ENCODE data around the gene AUTS2. TPM values are rescaled to one million over a fixed set of nuclear protein-coding genes. Genes with fewer than 3 reads are reported as not detected.

AUTS2 gene
- total RNA-seq, 2 experiments from 2014 or later, result 16.9 to 17.7 TPM

DNA sequence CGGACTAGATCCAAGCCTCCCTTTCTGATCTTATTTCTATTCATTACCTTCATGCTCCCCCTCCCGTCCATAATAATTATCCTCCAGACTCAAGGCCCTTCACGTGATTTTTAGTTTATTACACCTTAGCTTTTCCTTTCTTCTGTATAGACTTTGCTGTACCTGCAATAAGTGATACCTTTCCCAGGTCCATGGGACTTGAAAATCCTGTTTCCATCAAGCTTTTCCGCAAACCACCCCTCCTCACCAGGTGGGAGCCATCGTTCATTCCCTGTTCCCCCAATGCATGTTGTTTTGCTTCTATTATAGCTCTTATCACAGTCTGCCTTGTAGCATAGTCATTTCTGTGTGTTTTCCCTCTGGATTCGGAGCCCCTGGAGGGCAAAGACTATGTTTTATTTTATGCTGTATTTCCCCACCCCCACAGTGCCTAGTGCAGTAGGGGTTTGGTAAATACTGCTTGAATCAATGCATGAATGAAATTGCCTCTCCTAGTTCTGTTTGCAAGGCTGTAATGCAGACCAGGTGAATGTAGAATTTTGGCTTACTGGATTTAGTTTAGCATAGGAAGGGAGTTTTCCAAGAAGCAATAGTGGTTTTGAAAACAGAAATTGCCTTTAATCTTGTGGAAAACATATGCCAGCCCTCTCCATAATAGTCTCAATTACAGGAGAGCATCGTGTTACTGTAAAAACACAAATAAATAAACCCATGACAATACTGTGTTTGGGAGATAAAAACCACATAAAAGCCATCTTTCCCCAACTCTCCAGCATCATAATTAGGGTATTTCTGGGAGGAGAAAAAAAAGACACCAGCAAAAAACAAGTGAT lies 213.4 kb downstream of the AUTS2 start:
- ChIA-PET POLR2A (no interaction called here), CTCF (no interaction called here)
- no peaks in the 10 kb centered on the region for H3K36me3 Mint-ChIP-seq (ENCODE audit: low read depth)
- no peaks in the 10 kb centered on the region for H3K27me3 Mint-ChIP-seq
- DNase-seq, result no peak
- H3K27ac Mint-ChIP-seq, result no peak overlapping the region
- no peaks in the 10 kb centered on the region for H3K4me1 Mint-ChIP-seq
- no peak overlapping the region for H3K4me3 Mint-ChIP-seq
- peaks cover 3% of the 10 kb centered on the region for H3K9me3 Mint-ChIP-seq

DNA sequence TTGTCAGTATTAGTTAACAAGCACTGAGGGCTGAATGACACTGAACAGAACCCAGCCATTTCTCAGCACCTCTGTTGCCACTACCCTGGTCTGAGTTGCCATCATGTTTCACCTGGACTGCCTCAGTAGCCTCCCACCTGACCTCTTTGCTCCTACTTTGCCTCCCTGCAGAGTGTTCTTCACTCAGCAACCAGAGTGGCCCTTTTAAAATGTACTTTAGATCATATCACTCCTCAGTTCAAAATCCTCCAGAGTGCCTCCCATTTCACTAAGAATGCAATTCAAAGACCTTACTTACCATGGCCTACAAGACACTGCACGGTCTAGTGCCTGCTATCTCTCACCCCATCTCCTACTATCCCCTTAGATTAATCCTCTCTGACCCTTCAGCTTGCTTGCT lies 214.5 kb downstream of the AUTS2 start:
- no peaks in the 10 kb centered on the region for H3K36me3 Mint-ChIP-seq (ENCODE audit: low read depth)
- H3K9me3 Mint-ChIP-seq, result peaks cover 3% of the 10 kb centered on the region
- H3K4me3 Mint-ChIP-seq, result no peak overlapping the region
- no peak overlapping the region for H3K27ac Mint-ChIP-seq
- H3K4me1 Mint-ChIP-seq, result no peaks in the 10 kb centered on the region
- CTCF ChIA-PET, result no interaction called here
- no peaks in the 10 kb centered on the region for H3K27me3 Mint-ChIP-seq
- POLR2A ChIA-PET, result no interaction called here
- DNase-seq, result no peak

DNA sequence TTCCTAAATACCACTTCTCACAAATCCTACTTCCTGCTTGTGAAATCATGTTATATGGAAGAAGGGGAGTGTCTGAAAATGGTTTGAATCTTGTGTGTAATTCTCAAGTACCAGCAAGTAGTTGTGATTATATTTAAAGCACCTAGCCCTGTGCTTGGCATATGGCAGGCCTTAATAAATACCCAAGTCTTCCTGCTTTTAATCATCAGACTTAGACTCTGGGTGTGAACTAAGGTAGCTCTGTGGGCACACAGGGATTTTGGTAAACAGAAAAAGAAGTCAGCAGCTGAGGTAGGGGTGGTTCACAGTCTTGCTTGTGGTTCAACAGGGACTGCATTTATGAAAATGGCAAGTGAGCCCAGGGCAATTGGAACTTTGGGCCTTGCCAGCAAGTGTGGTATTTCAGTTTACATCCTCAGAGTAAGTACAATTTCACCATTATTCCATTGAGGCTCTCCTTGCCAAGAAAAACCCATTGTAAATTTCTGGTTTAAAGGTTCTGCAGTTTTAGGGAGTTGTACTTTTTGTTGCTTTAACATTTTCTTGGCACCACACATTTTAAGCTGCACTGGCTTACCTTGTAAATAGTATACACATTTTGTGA lies 215.5 kb downstream of the AUTS2 start:
- peaks cover 3% of the 10 kb centered on the region for H3K9me3 Mint-ChIP-seq
- H3K4me1 Mint-ChIP-seq, result no peaks in the 10 kb centered on the region
- ChIA-PET CTCF (no interaction called here), POLR2A (no interaction called here)
- no peak overlapping the region for H3K27ac Mint-ChIP-seq
- H3K36me3 Mint-ChIP-seq (ENCODE audit: low read depth), result no peaks in the 10 kb centered on the region
- H3K27me3 Mint-ChIP-seq, result no peaks in the 10 kb centered on the region
- DNase-seq, result no peak
- H3K4me3 Mint-ChIP-seq, result no peak overlapping the region

DNA sequence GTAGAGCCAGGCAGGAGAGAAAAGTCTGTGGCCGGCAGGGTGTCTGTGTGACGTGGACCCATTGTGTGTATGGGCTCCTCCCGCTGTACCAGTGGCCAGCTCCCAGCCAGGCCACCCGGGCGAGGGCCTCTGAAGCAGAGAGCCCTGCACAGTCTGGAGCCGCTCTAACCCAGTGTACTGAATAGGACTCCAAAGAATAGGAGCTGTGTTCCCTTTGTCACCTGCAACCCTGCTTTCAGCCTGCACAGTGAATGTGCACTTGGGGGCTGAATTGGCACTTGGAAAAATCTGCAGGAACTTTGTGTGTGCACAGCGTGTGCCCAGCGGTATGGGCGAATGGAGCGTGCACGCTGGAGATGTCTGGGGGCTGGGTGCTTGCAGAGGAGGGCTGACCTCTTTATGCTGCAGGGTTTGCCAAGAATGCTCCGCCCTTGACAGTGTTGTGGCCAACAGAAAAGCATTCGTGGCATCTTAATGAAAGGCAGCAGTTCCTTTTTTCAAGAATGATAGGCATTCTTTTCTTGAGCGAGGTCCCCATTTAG lies 216.2 kb downstream of the AUTS2 start:
- CTCF ChIA-PET, result no interaction called here
- Mint-ChIP-seq H3K27ac (no peak overlapping the region), H3K27me3 (no peaks in the 10 kb centered on the region), H3K36me3 (ENCODE audit: low read depth) (no peaks in the 10 kb centered on the region), H3K9me3 (peaks cover 3% of the 10 kb centered on the region), H3K4me1 (no peaks in the 10 kb centered on the region), H3K4me3 (no peak overlapping the region)
- no peak for DNase-seq
- POLR2A ChIA-PET, result no interaction called here

DNA sequence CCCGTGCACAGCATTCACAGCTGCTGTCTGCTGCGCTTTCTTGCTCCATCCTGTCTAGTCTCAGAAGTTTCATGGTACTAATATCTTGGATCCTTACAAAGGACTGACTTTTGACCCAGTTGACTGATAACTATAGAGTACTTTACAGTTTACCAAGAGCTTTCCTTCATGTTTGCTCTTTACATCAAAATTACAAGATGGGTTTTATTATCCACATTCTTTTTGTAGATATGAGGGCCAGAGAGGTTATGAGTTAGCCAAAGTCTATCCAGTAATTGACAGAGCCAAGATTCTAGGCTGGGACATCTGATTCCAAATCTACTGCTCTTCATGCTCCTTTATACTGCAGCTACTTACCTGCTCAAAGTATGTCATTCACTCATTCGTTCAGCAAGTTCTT lies 218.2 kb downstream of the AUTS2 start:
- Mint-ChIP-seq H3K4me1 (no peaks in the 10 kb centered on the region), H3K27me3 (no peaks in the 10 kb centered on the region), H3K4me3 (no peak overlapping the region), H3K36me3 (ENCODE audit: low read depth) (no peaks in the 10 kb centered on the region), H3K9me3 (peaks cover 2% of the 10 kb centered on the region), H3K27ac (no peak overlapping the region)
- no peak for DNase-seq
- ChIA-PET CTCF (interaction anchor here (0.6 kb wide), 1 partner anchor 780 kb away, joined by 3 read pairs; no protein-coding TSS in a partner anchor), POLR2A (no interaction called here)

DNA sequence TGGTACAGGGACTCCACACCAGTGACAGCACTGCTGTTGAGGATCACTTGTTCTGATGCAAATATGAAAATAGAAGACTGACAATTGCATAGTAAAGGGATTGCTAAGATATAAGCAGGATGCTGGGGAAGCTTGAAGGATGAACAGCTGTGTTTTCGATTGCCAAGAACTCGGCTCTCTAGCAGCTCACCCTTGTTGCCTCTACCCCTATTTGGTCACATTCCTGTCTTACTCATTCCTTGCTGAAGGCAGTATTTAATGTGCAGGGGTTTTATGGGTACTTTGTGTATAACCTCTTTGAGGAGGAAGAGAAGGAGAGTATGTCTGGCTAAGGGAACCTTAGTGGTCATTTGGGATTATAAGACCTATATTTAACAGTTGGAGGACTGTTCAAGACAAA lies 218.8 kb downstream of the AUTS2 start:
- no peaks in the 10 kb centered on the region for H3K27me3 Mint-ChIP-seq
- no peaks in the 10 kb centered on the region for H3K36me3 Mint-ChIP-seq (ENCODE audit: low read depth)
- no peak overlapping the region for H3K4me3 Mint-ChIP-seq
- no peaks in the 10 kb centered on the region for H3K4me1 Mint-ChIP-seq
- peaks cover 2% of the 10 kb centered on the region for H3K9me3 Mint-ChIP-seq
- H3K27ac Mint-ChIP-seq, result no peak overlapping the region
- ChIA-PET CTCF (interaction anchor here (0.6 kb wide), 2 partner anchors 780 to 905 kb away, joined by 3 read pairs; no protein-coding TSS in a partner anchor), POLR2A (no interaction called here)
- no peak for DNase-seq

DNA sequence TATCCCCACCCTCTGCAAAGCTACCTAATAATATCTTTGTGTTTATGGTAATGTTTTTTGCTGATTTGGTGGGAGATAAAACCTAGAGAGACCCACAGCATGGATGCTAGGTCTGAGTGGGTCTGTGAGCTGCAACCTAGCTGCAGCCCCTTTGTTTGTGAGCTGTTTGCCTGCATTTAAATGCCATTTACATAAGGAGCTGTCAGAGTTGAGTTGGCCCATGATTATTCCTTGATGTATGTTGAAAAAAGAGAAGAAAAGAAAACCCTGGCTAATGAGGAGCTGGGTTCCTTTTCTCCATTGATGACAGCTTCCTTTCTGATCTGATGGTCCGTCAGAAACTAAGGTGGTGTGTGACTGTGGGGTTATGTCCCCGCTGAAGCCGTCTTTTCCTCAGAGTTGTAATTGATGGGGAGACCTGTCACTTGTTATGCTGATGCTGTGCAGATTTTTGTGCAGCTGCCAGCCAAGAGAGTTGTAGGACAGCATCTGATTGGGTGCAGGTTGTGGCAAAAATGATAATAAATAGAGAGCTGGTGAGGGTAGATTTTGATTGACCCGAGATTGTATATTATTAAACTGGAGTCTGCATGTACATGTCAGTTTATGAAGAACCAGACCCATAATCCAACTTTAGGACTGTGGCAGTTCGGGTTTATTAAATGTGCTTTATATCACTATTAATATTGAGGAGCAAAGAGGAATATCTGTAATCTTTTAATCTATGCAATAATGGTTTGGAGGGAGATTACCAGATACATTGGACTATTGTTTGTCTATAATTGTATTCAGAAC lies 219.8 kb downstream of the AUTS2 start:
- Mint-ChIP-seq H3K27me3 (no peaks in the 10 kb centered on the region), H3K4me3 (no peak overlapping the region), H3K36me3 (ENCODE audit: low read depth) (no peaks in the 10 kb centered on the region), H3K4me1 (no peaks in the 10 kb centered on the region), H3K9me3 (peaks cover 2% of the 10 kb centered on the region), H3K27ac (no peak overlapping the region)
- DNase-seq, result no peak
- CTCF ChIA-PET, result interaction anchor here (0.6 kb wide), 1 partner anchor 904 kb away, joined by 3 read pairs; no protein-coding TSS in a partner anchor
- POLR2A ChIA-PET, result no interaction called here

DNA sequence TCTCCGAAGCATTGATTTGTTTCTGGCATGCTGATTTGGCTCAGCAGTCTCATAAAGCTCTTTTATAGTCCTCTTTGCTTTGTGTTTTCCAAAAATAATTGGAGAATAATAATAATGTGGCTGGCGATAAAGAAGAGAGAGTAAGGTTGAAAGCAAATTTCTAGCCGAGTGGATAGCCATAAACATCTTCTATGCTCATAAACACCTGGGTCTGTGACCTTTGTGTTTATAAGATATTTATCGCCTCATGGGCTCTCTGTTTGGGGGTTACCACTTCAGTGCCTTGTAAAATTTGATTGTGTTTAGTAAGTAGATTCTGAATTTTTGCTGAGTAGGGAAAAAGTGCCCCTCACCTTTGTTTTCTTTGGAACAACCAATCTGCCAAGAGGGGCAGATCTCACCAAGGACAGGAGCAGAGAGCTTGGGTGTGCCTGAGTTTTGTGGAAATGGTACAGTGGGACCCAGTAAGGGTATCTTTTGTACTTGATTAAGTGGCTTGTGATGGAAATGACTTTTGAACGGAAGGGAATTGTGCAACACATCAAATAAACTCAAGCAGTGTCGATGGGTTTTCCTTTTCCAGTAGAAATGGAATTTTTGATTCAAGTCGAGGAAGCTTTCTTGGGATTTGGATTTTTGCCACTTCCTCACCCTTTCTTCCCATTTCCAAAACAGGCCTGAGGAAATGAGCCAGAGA lies 220.5 kb downstream of the AUTS2 start:
- Mint-ChIP-seq H3K36me3 (ENCODE audit: low read depth) (no peaks in the 10 kb centered on the region), H3K9me3 (peaks cover 2% of the 10 kb centered on the region), H3K27ac (no peak overlapping the region), H3K4me1 (peaks cover 2% of the 10 kb centered on the region), H3K27me3 (no peaks in the 10 kb centered on the region), H3K4me3 (no peak overlapping the region)
- DNase-seq, result no peak
- CTCF ChIA-PET, result no interaction called here
- POLR2A ChIA-PET, result no interaction called here

DNA sequence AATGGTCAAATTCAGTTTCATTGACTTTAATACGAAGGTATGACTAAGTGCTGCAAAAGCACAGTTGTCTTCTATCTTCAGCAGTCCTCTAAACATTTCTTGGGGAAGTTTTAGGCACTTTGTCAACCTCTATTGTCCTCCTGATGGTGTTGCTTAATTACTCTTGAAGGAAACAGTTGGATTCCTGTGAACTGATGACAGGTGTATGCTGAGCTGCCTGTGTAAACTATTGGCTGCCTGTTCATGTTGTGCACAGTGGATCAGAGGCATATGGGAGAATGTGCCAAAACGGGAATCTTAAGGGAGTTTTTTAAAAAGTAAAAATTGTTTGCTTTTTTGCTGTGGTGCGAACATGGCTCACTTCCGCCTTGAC lies 221.0 kb downstream of the AUTS2 start:
- Mint-ChIP-seq H3K27ac (no peak overlapping the region), H3K27me3 (no peaks in the 10 kb centered on the region), H3K4me1 (peaks cover 2% of the 10 kb centered on the region), H3K9me3 (peaks cover 2% of the 10 kb centered on the region), H3K4me3 (no peak overlapping the region), H3K36me3 (ENCODE audit: low read depth) (no peaks in the 10 kb centered on the region)
- POLR2A ChIA-PET, result no interaction called here
- CTCF ChIA-PET, result no interaction called here
- no peak for DNase-seq

DNA sequence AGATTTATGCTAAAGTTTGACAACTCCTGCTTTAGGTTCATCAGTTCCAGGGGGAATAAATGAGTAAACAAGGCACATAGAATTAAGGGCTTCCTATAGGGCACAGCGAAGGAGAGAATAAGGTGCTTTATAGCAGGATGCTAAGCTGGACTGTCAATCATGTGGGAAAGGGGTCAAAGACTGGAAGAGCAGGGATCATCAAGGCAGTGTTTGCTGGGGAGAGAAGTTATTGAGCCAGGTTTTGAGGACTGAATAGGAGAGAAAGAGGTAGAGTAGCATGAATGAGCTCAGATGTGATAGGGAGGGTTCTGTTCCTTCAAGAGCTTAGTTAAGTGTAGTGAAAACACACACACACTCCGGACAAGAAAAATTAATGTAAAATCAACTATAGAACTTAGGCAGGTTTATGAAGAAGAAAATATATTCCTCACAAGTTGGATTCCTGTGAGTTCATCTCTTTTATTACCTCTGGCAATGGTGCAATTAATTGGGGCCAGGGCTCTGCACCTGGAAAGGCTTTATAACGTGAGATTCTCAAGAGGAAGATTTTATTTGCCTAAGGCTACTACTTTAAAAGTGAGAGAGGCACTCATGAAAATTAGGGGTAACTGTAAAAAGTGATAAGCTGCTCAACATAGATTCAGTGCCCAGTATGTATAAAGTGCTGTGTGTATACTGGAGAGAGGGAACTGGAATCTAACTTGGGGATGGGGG lies 222.4 kb downstream of the AUTS2 start:
- Mint-ChIP-seq H3K4me3 (no peak overlapping the region), H3K27me3 (no peaks in the 10 kb centered on the region), H3K36me3 (ENCODE audit: low read depth) (no peaks in the 10 kb centered on the region), H3K4me1 (peaks cover 7% of the 10 kb centered on the region), H3K27ac (no peak overlapping the region), H3K9me3 (peaks cover 2% of the 10 kb centered on the region)
- DNase-seq, result no peak
- POLR2A ChIA-PET, result no interaction called here
- CTCF ChIA-PET, result no interaction called here

DNA sequence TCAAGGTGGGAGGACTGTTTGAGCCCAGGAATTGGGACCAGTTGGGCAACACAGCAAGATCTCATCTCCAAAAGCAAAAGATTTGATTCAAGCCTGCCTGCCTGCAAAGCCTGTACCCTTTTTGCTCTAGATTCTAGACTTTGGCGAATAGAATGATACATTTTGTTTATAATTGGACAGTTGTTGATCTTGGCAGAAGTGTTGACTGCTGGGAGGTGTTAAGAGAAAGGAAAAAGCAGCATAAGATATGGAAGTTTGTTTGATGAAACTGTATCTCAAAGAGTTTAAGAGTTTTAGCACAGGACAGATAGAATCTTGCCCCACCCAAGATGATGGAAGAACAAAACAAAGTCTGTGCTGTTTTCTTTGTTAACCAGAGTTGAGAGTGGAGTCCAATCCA lies 224.1 kb downstream of the AUTS2 start:
- POLR2A ChIA-PET, result no interaction called here
- Mint-ChIP-seq H3K27ac (no peak overlapping the region), H3K9me3 (peaks cover 2% of the 10 kb centered on the region), H3K4me3 (no peak overlapping the region), H3K36me3 (ENCODE audit: low read depth) (no peaks in the 10 kb centered on the region), H3K27me3 (no peaks in the 10 kb centered on the region), H3K4me1 (peaks cover 7% of the 10 kb centered on the region)
- CTCF ChIA-PET, result no interaction called here
- DNase-seq, result no peak

DNA sequence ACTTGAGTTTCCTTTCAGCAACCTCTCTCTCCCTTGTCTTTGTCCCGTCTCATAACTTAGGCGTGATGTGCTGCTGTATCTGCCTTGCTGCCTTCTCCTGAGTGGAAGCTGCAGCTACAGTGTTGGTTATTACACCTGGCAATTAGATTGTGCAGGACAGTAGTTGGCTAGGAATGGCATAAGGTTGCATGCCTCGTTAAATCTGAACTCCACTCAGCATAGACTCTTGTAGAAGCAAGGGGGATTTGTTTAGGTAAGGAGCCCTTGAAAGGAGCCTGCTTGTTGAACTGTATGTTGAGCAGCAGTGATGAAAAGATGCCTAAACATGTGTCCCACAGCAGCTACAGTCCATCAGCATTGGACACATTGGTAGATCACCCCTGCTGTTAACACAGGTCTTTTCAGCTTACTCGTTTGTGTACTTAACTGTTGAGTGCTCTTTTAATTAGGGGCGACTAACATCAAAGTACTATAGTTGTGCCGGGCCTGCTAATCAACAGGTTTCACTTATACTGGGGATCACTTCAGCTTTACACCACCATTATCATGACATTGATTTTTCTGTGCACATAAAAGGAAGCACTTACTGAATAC lies 225.0 kb downstream of the AUTS2 start:
- Mint-ChIP-seq H3K27me3 (peaks cover 4% of the 10 kb centered on the region), H3K9me3 (peaks cover 2% of the 10 kb centered on the region), H3K4me1 (peaks cover 7% of the 10 kb centered on the region), H3K36me3 (ENCODE audit: low read depth) (no peaks in the 10 kb centered on the region), H3K4me3 (no peak overlapping the region), H3K27ac (no peak overlapping the region)
- ChIA-PET CTCF (no interaction called here), POLR2A (no interaction called here)
- no peak for DNase-seq
